Fibroblast of pulmonary artery (primary cell): Measurements from ENCODE around the gene GARNL3.

Source experiments
- DNase-seq: peaks from one replicate; pipeline ENCODE4 v3.0.0-alpha.2; 2010; ENCODE audit warnings: low read depth
- H3K4me3 ChIP-seq: replicated peaks from 2 replicates; pipeline ENCODE4 v1.5.1; 2011; ENCODE audit warnings: low read depth, mild to moderate bottlenecking, control low read depth, low read length, moderate library complexity
- TF ChIP-seq, protein P1 (sequence below): IDR thresholded peaks from 2 replicates; pipeline ENCODE4 v1.5.1; 2011; ENCODE audit warnings: mild to moderate bottlenecking, control low read depth, low read length, inconsistent platforms; ENCODE audit errors: missing control alignments

GARNL3 gene

DNA sequence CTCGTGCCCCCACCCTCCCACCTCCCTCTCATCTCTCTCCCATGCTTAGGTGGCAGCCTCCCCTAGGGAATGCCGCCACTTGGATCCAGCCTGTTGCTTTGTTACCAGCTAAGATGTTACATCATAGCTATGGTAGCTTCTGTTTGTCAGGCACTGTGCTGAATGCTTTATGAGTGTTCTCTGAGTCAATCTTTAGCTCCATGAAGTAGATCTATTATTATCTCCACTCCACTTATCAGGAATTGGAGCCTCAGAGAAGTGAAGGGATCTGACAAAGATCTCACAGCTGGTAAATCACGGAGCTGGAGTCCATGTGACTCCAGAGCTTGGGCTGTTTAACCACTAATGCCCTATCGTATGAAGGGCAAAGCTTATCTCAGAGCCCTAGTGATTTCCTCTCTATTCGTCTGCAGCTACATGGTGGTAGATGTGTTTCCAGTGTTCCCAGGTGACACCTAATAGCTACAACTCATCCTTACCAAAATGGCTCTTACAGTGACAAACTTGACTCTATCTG is 54.1 kb downstream of the GARNL3 start:
- DNase-seq: peak; percentile 44
- no peak overlapping the region for H3K4me3 ChIP-seq
- TF ChIP-seq, protein P1, sequence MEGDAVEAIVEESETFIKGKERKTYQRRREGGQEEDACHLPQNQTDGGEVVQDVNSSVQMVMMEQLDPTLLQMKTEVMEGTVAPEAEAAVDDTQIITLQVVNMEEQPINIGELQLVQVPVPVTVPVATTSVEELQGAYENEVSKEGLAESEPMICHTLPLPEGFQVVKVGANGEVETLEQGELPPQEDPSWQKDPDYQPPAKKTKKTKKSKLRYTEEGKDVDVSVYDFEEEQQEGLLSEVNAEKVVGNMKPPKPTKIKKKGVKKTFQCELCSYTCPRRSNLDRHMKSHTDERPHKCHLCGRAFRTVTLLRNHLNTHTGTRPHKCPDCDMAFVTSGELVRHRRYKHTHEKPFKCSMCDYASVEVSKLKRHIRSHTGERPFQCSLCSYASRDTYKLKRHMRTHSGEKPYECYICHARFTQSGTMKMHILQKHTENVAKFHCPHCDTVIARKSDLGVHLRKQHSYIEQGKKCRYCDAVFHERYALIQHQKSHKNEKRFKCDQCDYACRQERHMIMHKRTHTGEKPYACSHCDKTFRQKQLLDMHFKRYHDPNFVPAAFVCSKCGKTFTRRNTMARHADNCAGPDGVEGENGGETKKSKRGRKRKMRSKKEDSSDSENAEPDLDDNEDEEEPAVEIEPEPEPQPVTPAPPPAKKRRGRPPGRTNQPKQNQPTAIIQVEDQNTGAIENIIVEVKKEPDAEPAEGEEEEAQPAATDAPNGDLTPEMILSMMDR: no peak

DNA sequence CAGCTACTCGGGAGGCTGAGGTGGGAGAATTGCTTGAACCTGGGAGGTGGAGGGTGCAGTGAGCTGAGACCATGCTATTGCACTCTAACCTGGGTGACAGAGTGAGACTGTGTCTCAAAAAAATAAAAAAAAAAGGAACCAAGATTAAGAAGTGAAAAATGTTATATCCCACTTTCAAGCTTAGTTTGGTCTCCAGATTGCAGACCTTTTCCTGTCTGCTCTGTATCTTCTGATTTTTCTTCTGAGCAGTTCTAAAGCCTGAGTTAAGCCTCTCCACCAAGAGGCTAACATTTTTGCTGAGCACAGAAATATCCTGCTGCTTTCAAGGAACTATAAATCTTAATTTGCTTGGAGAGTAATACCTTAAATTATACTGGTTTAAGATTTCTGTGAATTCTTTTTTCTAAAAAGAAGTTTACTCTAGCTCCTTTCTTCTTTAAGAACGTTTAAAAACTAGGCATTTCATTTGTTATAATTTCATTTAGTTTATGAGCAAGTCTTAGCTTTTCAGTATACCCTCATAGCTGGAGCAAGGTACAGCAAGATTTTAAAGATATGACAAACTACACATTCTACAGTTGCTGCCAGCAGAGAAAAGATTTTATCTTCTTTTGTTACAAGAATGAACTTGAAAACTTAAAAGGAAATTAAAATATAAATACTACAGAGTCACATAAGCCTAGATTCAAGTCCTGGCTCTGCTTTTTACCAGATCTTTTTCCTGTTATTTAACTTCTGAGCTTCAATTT is 55.0 kb downstream of the GARNL3 start:
- no peak overlapping the region for H3K4me3 ChIP-seq
- TF ChIP-seq, protein P1: no peak
- DNase-seq: no peak

DNA sequence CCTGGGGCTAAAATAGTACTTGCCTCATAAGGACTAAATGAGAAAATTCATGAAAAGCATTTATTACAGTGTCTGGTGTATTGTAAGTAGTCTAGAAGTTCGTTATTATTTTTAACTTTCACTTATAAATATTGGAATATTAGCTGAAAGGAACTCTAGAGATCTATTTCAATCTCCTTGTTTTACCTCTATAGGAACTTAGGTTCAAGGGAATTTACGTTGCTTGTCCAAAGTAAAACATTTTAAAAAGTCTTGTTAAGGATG is 55.5 kb downstream of the GARNL3 start:
- no peak overlapping the region for H3K4me3 ChIP-seq
- DNase-seq: no peak
- TF ChIP-seq, protein P1: no peak

DNA sequence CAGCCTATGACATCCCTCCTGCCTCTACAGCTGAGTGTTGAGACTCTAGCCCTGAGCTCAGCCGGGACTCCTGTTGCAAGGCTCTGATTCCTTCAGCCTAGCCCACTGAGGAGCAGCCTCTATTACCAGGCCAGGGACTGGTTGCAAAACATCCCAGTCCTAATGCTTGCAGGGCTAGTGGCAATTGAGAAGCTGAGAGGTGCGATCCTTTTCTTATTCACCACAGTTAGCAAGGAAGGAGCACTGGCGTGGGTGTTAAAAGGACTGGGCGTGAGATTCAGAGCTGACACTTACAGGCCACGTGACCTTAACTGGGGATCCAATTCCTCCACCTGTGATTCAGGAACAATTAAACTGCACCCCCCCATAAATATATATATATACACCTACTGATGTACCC is 58.8 kb downstream of the GARNL3 start:
- DNase-seq: no peak
- TF ChIP-seq, protein P1: no peak
- no peak overlapping the region for H3K4me3 ChIP-seq

DNA sequence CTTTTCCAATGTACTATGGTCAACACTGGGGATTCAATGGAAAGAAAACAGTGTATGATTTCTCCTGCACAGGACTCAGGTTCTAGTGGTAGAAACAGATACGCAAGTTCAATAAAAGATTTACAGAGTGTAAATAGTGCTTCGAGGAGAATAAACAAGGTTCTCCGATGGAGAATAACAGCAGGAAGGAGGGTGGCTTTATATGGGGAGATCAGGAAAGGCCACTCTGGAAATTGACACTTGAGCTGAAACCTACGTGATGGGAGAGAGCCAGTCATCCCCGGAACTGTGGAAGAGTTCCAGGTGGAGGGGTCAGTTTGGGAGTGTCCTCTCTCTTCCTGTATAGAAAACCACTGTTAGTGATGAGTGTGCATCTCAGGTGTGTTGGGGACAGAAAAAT is 65.9 kb downstream of the GARNL3 start:
- TF ChIP-seq, protein P1: no peak
- H3K4me3 ChIP-seq: no peak overlapping the region
- DNase-seq: no peak

DNA sequence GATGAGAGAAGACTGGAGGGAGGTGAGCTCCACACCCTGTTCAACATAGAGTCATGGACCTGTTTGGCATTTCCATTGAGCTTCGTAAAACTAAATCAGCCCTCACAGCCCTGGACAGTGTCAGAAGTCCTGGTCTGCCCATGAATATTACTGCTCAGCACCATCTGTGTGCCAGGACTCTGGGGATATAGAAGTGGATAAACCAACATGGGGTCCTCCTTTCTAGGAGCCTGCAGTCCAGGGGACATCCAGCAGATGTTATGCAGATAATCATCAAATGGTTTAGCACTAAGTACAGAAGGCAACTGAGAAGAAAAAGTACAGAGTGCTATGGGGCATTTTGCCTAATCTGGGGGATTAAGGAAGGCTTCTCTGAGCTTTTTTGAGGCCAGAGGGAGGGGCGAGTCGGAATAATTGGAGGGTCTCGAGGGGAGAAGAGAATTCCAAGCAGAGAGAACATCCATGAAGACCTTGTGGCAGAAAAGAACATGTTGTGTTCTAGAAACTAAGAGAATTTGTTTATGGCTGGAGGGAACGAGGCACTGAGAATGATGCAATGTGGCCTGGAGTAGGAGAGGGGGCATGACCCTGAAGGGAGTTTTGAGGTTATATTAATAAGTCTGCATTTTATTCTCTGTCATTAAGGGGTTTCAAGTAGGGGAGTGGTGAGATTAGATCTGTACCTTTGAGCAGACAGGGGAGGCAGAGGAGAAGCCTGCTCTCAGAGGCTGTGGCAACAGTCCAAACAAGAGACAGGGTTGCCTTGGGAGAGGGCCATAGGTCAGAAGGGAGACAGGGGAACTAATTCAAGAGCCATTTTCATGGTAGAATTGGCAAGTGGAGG is 68.9 kb downstream of the GARNL3 start:
- DNase-seq: no peak
- no peak overlapping the region for H3K4me3 ChIP-seq
- TF ChIP-seq, protein P1: no peak

DNA sequence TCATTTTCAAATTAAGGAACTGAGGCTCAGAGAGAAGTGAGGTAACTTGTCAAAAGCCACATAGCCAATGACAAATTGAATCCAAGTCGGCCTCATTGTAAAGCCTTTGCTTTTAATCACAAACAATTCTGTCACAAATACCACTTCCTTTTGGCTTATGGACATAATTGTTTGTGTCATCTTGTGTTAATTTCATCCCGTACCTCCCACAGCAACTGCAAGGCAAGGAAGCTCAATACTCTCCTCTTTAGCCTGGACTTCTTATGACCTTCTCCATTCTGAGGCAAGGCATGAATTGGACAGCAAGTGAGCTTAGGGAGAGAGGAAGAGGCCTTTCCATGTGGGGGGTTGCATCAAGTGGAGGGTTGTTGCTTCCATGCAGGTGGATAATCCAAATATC is 70.2 kb downstream of the GARNL3 start:
- DNase-seq: no peak
- TF ChIP-seq, protein P1: no peak

More for the DNA sequence above, 70.2 kb downstream of the GARNL3 start:
- H3K4me3 ChIP-seq: no peak overlapping the region
